ENCODE measurements around the gene ASTN1. TPM values are rescaled to one million over a fixed set of nuclear protein-coding genes. Genes with fewer than 3 reads are reported as not detected.

ASTN1 gene
- total and polyA plus RNA-seq, 9 of the 15 experiments (the other 6 are each of a cell fraction or from before 2014, with no cell fraction given) = 0.05 to 0.22 (median 0.18) TPM

- Histone ChIP-seq H3K9me1 (ENCODE audit: control insufficient read depth, insufficient read depth, low read length) (no peaks in the 10 kb centered on the region), H3K4me1 (replicated peaks in 1 of 2; ENCODE audit: control insufficient read depth in 2 of 2, insufficient read depth in 2 of 2, low read length in 2 of 2) (no peaks in the 10 kb centered on the region), H3K36me3 (ENCODE audit: control insufficient read depth, insufficient read depth, low read length) (no peaks in the 10 kb centered on the region), H3K27me3 (ENCODE audit: control insufficient read depth in 2 of 2, insufficient read depth in 2 of 2, low read length in 2 of 2) (0 out of 5 replicates have a peak, but pooled peaks cover 0 to under 1% of the 10 kb centered on the region in 2 experiments), H3K9me3 (replicated peaks; ENCODE audit: control insufficient read depth, insufficient read depth, low read depth, low read length) (no peaks in the 10 kb centered on the region), H3K4me2 (ENCODE audit: insufficient read depth, low read length) (no peak overlapping the region), H2AFZ (ENCODE audit: low read depth, low read length) (no peak overlapping the region), H3K9ac (ENCODE audit: insufficient read depth in 1 of 2, low read depth in 2 of 2, low read length in 2 of 2) (no peak overlapping the region), H3K79me2 (ENCODE audit: control insufficient read depth, insufficient read depth, low read length) (no peaks in the 10 kb centered on the region), H3K4me3 (no peak overlapping the region), H3K27ac (ENCODE audit: extremely low read depth, low read depth, low read length) (no peak overlapping the region), H4K20me1 (replicated peaks; ENCODE audit: control insufficient read depth, insufficient read depth, low read length) (no peaks in the 10 kb centered on the region)
- WGBS (ENCODE audit: insufficient coverage, low coverage, missing lambda C conversion rate) = 0% methylated on average over 2 of the region's 2 CpGs
- ChIA-PET CTCF (ENCODE audit: low intra/inter-chr PET ratio) (interaction anchor here (0.6 kb wide), 1 partner anchor 127 kb away, joined by 3 read pairs; no protein-coding TSS in a partner anchor), POLR2A (no interaction called here)
- no TSS peak for BruUV-seq (replicated peaks)
- TF ChIP-seq ZNF224 (CRISPR knock-in tag; IDR thresholded peaks at IDR 0.05) (no peak), ETS1 (conservative IDR thresholded peaks at IDR 0.05; ENCODE audit: control insufficient read depth, low read depth, low read length) (no peak), SRF (CRISPR knock-in tag; IDR thresholded peaks at IDR 0.05) (no peak), PHB2 (IDR thresholded peaks at IDR 0.05; ENCODE audit: low read depth) (no peak), ZEB2 (IDR thresholded peaks at IDR 0.05) (no peak), MBD2 (IDR thresholded peaks at IDR 0.05; ENCODE audit: borderline replicate concordance, low read depth) (no peak)
- DNase-seq (ENCODE audit: extremely low read depth in 1 of 4, low spot score in 3 of 4) (no peak), FAIRE-seq (no peak), ATAC-seq (no peak)
- in situ Hi-C loops (cut with MboI) = no loop called here
- intact Hi-C loops (cut with micrococcal nuclease) = no loop called here
These were observed 199.8 kb downstream of the ASTN1 start for GRCh38 chr1:176964687-176965086.

Measured in K562 (cell line).